Measurements from ENCODE around the gene BANP.
A peak's percentile ranks its signal among the peaks of the same experiment; 100 is the strongest.
"Not testable (repeated sequence)": the region's sequence is repeated elsewhere in the genome, so short reads cannot be mapped to it uniquely, and the experiment has no call there.

Gene BANP

DNA sequence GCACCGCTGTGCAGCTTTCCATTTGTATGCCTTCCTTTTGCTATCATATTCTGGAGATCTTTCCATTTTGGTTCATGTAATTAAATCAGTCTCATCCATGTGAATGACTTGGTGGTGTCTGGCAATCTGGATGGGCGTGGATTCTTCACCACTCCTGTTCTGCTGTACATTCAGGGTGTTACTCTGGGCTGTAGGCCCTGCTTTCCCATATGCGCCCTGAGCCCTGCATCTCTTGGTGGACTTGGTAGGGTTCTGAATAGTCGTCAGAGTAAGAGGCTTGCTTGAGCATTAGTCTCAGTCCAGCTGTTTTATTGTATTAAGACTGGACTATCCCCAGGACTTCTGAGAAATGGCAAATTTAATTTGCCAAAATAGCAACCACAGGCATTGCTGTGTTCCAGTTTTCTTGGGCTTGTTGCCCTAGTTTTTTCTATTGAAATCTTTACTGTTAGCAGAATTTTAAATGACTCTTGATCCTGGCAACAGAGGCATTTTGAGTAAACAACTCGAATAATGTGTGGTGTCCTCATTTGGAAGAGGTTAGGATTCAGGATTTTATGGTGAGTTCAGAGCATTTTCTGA lies 14.9 kb downstream of the BANP start:
- DNase-seq (ENCODE audit: low spot score) = no peak

DNA sequence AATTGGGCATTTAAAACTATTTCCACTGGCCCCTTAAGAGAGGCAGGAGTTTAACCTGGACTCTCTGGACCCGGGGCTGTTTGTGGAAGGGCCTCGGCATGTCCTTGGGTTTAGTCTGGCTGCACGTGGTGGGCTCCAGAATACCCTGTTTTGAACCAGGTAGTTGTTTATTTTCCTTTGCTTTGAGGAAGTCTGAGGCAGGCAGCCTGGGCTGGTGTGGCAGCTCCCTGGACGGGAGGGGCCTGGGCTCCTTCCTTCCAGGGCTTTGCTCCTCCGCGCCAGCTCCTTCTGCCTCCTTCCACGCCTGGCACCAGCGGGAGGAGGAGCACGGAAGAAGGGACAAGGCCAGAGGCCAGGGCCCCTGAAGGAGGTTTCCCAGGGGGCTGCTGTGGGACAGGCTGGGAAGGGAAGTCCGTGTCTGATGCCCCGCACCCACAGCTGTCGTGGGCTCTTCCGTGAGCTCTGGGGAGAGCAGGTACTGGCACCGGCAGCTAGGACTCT lies 15.5 kb downstream of the BANP start:
- DNase-seq (ENCODE audit: low spot score) = no peak

DNA sequence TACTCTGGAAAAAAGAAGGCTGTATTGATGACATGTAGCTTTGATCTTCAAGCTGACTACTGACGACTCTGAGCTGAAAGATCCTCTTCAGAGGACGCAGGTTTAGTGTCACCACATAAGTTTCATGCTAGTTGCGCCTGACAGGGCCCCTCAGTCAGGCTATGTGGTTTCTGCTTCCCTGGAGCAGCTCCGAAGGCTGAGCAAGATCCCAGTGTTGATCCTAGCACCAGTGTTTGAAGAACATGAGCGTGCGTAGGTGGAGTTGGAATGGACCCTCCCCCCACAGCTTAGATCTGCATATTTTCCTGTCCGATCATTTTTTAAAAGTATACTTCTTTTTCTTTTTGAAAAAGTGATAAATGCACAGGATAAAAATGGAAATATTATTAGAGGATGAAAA lies 17.3 kb downstream of the BANP start:
- DNase-seq (ENCODE audit: low spot score) = no peak

DNA sequence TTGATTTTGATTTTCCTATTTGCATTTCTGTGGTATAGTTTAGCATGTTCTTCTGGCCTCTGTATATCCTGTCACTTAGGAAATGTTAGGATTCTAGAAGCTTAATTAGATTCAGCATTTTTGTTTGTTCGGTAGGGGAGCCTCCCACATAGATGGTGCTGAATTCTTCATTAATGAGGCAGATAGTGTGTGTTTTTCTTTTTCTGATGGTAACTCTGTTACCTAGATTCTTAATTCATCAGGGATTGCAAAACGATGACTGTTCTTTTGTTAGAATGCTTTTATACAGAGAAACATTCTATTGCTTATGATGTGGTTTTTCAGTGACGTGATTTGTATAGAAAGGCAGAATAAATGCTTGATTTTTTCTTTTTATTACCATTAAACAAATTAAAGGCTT lies 19.0 kb downstream of the BANP start:
- DNase-seq (ENCODE audit: low spot score) = no peak

DNA sequence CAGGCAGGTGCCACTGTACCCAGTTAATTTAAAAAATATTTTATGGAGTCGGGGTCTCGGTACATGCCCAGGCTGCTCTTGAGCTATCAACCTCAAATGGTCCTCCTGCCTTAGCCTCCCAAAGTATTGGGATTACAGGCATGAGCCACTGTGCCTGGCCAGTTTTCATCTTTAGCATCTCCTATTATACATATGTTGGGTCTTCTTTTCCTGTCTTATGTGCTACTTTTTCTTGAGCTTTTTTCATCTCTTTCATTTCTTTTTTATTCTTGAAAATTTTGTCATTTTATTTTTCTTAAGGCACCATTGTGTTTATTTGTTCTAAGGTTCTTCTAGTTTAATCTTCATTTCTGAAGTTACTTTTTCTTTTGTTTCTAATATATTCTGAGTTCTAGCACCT lies 20.7 kb downstream of the BANP start:
- DNase-seq (ENCODE audit: low spot score) = no peak

DNA sequence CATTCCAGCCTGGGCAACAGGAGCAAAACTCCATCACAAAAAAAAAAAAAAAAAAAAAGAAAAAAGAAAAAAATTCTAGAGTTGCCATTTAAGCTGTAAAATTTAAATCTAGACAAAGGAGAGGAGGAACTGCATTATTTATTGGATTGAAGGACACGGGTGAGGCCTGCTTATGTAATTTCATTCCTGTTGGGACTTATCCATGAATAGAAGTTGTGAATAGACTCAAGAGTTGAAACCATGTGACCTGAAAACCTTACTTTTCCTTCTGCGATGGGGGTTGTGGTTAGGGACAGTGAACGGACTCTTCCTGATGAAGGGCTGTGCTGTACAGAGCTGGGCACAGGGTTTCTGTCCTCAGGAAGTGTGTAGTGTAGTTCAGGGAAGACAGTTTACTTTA lies 22.5 kb downstream of the BANP start:
- no peak for DNase-seq (ENCODE audit: low spot score)

DNA sequence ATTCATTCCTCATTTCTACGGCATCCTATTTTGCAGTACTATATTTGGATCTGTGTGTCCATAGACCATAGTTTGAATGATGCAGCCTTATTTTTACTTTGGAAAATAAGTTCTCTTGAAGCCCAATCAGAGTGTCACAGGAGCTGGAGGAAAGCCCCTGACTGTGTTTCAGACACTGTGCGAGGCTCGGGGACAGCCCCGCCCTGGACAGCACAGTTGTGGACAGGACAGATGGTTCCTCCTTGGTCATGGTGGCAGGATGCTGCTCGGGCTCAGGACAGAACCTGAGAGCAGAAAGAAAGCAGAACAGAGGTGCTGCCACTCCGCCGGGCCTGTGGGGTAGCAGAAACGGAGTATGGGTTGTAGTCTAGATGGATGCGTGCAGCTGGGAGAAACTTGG lies 22.9 kb downstream of the BANP start:
- DNase-seq (ENCODE audit: low spot score) = no peak

DNA sequence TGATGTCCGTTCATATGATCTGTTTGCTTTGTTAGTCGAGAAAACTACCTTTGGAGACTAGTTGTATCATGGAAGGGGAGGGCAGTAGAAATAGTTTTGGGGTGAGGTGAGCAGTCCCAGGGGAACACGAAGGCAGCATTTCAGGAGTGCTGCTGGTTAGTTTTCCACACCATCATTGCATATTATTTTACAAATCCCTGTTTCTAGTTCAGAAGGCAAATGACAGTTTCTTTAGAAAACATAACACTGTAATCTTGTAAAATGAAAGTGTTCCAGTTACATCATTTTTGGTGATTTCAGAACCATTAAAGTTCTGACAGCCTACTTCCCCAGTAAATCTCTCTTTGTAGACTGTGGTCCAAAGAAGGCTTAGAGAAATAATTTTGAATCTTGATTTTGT lies 25.4 kb downstream of the BANP start:
- no peak for DNase-seq (ENCODE audit: low spot score)

DNA sequence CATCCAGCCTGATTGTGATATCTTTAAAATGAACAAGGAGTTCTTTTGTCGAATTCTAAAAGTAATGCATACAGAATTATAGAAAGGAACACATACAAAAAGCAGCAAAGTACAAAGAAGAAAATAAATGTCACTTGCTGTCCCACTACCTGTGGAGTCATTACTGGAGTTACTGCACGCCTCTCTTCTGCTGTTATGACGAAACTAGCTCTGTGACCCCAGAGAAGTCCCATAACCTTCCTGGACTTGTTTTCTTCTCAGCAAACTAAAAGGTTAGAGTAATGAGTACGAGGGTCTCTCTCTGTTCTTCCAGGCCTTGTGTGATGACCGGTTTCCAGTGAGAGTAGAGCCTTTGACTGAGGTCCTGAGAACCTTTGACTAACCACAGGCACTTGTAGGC lies 26.9 kb downstream of the BANP start:
- no peak for DNase-seq (ENCODE audit: low spot score)

DNA sequence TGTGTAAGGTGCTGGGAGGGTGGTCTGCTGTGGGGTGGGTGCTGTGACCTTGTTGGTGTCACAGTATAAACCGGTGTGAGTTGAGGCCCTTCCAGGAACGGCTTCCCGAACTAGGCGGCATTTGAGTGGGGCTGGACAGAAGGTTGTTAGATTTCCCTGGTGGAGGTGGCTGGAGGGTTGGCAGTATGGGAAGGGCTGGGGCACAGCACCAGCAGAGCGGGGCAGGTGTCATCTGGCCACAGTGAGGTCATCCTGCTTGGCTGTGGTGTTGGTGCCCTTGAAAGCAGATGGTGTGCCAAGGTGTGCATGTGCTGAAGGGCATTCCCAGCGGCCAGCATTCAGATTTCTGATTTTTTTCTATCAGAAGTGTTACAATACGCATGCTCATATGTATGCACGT lies 28.1 kb downstream of the BANP start:
- peak; percentile 83 for DNase-seq (ENCODE audit: low spot score)

DNA sequence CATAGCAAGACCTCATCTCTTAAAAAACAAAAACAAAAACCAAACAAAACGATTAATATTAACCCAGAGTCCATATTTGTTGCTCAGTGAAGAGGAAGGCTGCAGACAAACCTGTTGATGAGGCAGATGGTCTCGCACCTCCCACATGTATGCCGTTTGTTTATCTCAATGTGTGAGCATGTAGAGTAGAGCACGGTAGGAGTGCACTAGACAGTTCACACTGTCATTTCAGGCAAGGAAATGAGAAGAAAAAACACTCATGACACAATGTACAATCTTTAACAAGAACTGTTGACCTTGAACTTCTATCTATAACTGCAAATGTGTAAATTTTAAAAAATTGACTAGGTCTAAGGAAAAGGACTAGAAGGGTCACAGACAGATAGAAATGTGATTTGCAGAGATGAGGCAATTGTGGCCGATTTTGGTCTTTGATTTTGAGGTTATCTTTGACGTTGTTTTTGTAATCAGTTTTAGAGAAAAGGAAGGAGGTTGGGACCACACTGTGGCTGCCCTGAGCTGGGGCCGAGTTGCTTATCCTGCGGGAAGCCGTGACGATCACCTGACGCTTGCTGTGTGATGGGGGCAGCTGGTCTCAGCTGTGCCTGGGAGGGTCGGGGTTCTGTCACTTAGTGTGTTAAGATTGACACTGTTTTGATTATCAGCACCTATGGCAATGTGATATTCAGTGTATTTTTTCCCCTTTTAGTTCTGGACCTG lies 28.8 kb downstream of the BANP start:
- peak; percentile 78 for DNase-seq (ENCODE audit: low spot score)

DNA sequence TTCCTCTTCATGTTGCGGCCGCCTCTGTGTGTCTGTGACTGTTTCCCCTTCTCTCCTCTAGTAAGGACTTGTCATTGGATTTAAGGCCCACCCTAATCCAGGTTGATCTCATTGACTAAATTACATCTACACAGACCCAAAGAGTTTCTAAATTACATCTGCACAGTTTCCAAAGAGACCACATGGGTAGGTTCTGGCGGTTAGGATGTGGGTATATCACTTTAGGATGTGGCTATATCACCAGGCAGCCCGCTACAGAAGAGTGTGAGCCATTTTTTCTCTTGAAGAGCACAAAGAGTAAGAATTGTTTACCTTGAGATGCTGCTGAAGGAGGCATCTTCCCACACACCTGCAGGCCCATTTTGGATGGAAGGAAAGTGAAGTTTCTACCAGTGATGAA lies 30.1 kb downstream of the BANP start:
- DNase-seq (ENCODE audit: low spot score) = not testable (repeated sequence)

DNA sequence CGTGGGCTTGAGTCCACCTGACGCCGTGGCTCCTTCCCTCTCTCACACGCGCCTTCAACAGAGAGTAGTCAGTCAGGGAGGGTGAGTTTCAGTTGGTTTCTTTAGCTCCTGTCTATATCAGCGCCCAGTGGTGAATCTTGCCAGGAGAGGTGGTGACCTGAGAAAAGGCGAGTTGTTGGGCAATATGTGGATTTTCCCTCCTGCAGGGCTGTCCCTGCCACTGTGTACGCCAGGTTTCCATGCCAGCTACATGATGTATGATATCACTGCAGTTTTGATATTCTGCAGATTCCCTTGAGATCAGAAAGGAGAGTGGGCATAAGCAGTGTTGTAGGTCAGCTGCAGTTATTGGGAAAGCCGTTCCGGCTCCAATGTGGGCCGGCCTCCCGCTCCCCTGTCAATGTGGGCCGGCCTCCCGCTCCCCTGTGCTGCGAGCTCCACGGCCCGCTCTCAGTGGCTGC lies 31.4 kb downstream of the BANP start:
- DNase-seq (ENCODE audit: low spot score) = no peak

DNA sequence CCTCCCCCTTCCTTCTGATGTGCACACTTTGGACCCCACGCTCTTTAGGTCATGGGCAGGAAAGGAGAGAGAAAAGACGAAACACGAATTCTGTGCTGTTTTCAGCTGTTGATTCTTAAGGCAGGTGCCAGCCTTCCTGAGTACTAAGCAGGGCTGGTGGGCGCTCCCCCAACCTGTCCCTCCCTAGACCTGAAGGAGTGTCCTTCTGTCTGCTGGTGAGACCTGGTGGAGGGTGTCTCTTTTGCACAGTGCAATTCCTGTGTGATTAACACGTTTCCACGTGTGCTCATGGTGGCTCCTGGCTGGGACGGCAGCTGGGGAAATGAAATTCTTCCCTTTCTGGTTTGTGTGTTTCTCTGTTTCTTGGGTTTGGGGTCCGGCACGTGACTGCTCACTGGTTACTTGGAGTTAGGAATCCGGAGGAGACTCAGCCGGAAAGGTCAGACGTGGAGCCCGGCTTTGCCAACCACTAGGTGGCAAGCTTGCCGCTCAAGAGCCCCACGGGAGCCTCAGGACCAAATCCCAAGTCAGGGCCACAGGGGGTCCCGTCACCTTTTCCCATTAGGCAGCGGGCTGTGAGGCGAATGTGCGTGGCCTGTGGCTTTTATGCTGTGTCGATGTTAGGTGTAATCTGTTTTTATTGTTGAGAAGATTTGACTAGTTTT lies 32.0 kb downstream of the BANP start:
- peak; percentile 24 for DNase-seq (ENCODE audit: low spot score)

DNA sequence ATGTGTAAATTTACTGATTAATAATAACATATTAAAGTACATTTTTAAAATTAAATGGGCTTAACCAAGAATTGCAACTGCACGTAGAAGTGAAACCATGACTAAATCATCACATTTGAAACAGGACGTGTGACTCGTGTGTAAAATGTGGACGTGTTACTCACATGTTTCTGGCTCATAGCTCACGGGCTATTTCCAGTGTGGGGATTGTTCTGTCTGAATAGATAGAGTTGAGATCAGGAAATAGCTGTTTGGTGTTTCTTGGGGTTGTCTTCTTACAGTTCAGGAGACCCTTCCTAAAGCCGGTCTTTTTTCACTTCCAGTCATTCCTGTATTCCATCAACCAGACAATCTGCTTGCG lies 32.5 kb downstream of the BANP start:
- not testable (repeated sequence) for DNase-seq (ENCODE audit: low spot score)

DNA sequence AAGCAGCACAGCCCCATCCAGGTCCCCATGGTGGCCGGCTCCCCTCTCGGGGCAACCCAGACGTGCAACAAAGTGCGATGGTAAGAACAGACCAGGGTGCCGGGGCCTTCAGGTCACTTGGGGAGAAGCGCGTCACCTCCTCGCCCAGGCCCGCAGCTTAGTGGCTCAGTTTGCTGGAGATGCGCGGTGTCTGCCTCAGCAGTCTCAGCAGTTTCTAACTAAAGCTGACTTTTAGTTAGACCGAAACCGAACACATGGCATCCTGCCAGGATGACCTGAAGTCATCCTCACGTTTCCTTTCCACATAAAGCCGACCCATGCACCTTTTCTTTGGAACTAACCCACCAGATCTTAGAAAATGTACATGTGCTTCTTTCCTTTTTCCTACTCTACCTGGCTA lies 32.9 kb downstream of the BANP start:
- DNase-seq (ENCODE audit: low spot score) = not testable (repeated sequence)

DNA sequence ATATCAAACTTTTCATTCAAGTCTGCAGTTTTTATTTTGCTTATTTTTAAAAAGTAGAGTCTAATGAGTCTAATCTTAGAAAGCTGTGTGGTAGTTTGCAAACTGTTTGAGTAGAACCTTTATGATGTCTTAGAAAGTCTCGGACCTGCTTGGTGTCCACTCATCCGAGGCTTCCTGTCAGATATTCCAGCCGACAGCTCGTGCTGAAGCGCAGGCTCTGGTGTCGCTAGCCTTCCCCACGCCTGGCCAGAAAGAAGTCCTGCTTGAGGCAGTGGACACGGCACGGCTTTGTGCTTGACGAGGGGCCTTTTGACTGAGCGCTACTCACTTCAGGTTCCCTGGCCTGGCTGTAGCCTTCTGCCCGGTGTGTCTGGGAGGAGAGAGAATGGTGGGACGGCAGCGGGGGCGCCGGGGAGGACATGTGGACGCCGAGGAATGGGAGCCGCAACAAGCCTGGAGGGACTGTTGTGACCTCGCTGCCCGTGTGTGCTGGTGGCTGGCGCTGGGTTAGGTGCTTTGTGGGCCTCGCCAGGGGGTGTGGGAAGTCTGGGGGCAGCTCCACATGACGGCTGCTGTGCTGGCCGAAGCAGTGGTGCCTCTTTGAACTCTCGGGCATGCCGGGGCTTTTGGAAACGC lies 33.5 kb downstream of the BANP start:
- no peak for DNase-seq (ENCODE audit: low spot score)

DNA sequence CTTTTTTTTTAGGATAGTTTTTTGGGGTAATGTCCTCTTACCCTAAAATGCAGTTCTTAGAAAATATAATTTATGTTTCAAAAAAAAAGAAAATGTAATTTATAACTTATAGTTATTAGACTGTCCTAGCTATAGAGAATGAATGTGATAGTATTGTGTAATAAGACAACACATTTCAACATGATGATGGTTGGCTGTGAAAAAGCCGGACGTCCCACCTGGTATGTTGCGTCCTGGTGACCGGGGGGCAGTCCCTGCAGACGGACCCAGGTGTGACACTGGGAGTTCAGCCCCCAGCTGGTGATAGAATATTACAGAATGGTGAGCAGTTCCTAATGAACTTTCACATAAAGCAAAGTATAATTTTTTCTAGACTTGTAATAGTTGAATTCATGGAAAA lies 34.3 kb downstream of the BANP start:
- DNase-seq (ENCODE audit: low spot score) = not testable (repeated sequence)

DNA sequence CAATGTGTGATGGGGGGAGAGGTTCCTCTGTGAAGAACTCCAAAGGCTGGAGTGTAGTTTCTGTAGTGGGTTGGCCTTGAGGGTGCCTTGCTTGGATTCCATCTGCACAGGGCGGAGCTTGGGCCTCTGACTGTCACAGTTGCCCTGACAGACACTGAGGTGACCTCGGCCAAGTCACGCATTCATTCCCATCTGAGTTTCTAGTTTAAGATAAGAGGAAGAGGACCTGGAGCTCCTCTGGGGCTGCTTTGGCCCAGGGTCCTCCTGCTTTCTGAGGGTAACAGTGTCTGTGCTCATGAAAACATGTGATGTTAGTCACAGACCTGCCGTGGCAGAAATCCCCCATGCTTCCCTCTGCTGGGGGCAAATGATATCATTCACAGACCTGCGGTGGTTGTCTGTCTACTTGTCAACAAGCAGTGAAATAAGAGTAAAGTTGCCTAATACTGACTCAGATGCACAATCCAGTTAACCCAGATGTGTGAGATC lies 35.2 kb downstream of the BANP start:
- not testable (repeated sequence) for DNase-seq (ENCODE audit: low spot score)

DNA sequence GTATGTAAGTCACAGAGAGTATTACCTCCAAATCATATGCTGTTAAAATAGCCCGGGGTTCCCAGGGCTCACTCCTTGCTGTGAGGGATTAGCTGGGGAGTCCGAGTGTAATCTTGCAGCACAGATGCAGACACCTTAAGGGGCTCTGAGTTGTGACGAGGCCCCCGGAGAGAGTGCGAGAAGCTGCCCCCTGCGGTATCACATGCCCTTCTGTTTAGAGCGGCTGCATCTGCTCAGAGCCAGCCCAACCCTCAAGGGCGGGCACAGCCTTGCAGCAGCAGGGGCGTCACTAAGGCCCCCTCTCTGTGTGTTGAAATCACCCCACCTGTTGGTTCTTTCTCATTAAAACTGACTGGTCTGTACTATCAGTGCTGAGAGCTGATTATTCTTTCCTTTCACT lies 37.4 kb downstream of the BANP start:
- DNase-seq (ENCODE audit: low spot score) = not testable (repeated sequence)

DNA sequence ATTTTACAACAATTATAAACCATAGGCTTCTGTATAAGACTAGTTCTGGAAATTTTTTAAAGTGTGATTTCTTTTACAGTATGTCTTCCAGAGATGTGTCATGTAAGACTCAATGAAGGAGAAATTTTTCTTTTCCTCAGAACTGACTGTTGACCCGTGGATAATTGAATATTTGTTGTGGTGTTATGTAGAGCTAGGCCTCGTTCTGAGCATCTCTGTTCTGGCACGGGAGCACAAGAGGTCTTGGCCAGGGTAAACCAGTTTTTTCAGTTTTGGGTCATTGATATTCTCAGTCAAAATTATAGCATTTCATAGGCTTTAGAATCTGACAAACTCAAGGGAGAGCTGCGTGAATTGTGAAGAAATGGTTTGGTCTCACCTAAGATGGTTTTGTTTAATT lies 39.0 kb downstream of the BANP start:
- DNase-seq (ENCODE audit: low spot score) = not testable (repeated sequence)

DNA sequence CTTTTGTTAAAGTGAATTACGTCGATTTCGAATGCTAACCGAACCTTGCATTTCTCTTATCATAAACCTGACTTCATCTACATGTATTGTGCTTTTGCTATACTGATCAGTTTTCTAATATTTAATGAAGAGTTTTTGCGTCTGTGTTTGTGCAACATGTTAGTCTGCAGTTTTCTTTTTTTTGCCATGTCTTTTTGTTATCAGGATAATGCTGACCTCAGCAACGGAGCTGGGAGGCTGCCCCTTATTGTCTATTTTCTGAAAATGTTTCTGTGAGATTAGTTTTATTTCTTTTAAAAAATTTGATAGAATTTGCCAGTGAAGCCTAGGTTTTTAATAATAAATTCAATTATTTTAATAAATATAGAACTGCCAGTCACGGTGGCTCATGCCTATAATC lies 40.9 kb downstream of the BANP start:
- not testable (repeated sequence) for DNase-seq (ENCODE audit: low spot score)

DNA sequence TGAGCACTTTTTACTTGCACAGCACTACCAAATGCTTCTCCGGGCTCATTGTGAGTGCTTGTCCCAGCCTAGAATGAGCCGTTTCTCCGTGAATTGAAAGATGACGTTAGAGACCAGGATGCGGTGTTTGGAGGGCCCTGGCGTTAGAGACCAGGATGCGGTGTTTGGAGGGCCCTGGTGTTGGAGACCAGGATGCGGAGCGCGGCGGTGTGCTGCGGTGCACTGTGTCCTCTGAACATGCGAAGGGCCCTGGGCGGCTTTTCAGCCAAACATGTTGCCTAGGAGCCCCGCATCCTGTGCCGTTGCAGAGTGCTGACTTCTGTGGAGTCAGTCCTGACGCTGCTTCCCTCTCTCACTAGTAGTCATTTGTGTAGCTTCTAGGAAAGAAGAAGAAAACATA lies 42.7 kb downstream of the BANP start:
- DNase-seq (ENCODE audit: low spot score) = no peak
